Measurements from ENCODE around the gene AURKAIP1.

DNA sequence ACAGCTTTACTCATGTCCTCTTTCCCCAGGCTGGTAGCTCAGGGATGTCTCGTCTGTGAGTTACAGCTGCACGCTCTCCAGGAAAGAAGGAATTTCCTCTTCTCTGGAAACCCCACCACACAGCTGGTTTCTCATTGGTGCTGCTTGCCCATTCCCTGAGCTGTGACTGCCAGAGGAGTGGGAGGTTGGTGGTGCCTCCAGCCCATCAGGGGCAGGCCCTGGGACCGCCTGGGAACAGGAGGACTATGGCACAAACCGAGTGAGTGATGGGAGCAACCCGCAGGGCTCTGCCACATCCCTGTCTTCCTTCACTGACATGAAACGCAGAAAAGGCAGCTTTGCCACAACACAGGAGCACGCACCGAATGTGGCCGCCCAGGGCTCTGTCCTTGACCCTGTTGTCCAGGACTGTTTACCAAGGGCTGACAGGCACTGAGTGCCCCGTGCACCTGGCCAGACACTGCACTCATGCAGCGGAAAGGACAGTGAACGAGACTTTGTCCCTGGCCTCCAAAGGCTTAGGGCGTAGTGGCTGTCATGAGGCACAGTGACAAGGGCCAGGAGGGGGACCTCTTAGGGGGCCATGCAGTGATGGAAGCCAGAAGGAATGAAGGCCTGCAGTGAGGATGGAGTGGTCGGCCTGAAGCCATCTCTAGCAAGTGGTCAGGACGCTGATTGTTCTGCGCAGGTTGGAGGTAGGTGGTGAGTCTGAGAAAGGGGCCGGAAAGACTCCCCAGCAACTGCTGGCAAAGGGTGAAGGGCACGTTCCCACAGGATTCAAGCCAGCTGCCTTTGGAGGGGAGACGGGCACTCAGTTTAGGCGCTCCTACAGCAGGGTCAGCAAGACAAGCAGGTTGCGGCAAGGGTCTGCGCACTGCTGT, 25.8 kb upstream of the AURKAIP1 start:
- TF ChIP-seq GATA3 (IDR thresholded peaks at IDR 0.05; ENCODE audit: low read depth, low read length) = no peak
- TF ChIP-seq GATA2 (IDR thresholded peaks at IDR 0.05; ENCODE audit: low read depth, low read length) = no peak

Measured in SH-SY5Y (cell line).